HepG2 (cell line): ENCODE results near the gene HOXD12. TPM values are rescaled to one million over a fixed set of nuclear protein-coding genes. Genes with fewer than 3 reads are reported as not detected.
A peak's percentile ranks its signal among the peaks of the same experiment; 100 is the strongest.

Experiments
- ATAC-seq: fragments of 200-7000 bp; cut with Tn5 transposase; 3 replicates; pipeline ENCODE4 v1.9.1; 2020; ENCODE audit warnings: mild to moderate bottlenecking, moderate library complexity
- BruUV-seq: library from RNA; stranded (reverse); fragments of 400-500 nt; replicated peaks from 2 replicates; lab custom pipeline; 2021; lab: Mats Ljungman, UMichigan
- CTCF ChIA-PET: fragments of 300-600 bp; formaldehyde crosslinking; extraction: SDS; loops from one replicate; lab custom pipeline; 2021; ENCODE audit warnings: low total read pairs, inconsistent platforms, low intra/inter-chr PET ratio; lab: Yijun Ruan, JAX
- POLR2A ChIA-PET: fragments of 350-600 bp; sonication (Branson Sonifier 250); formaldehyde crosslinking; loops from one replicate; lab custom pipeline; 2020; ENCODE audit warnings: antibody characterized with exemption, inconsistent platforms; lab: Yijun Ruan, JAX
- DNase-seq: peaks from one replicate; pipeline ENCODE4 v3.0.0-alpha.2; 2015; ENCODE audit warnings: low spot score
- FAIRE-seq: peaks from 3 replicates; lab custom pipeline; 2011; peaks lifted over from hg19 to GRCh38; lab: Jason Lieb, UNC
- H2AFZ ChIP-seq: one replicate; pipeline ENCODE4 v1.6.1; 2011; ENCODE audit warnings: low read length, inconsistent platforms
- H3K27ac ChIP-seq: fragments of 300-600 bp; 3 replicates; pipeline ENCODE4 v1.8.0; 2011; ENCODE audit warnings: mixed run types, mild to moderate bottlenecking, mixed read lengths, low read length, inconsistent platforms; ENCODE audit not compliant: insufficient read depth; ENCODE audit errors: extremely low read length
- H3K27me3 ChIP-seq, 2 experiments: fragments of 200-600 bp in 1 of 2; 2 replicates in 1 of 2; 3 replicates in 1 of 2; pipeline versions ENCODE4 v1.6.0 to v1.8.0; 2011; ENCODE audit warnings: low read length in 2 of 2, mild to moderate bottlenecking in 2 of 2, moderate library complexity in 2 of 2, inconsistent platforms in 1 of 2; ENCODE audit not compliant: insufficient read depth in 2 of 2, control insufficient read depth in 1 of 2
- H3K36me3 ChIP-seq, 2 experiments: fragments of 200-600 bp in 1 of 2; replicated peaks in 1 of 2; 2 replicates in 1 of 2; 3 replicates in 1 of 2; pipeline versions ENCODE4 v1.5.1 to v1.8.0; 2011; ENCODE audit warnings: low read length in 2 of 2, inconsistent platforms in 1 of 2; ENCODE audit not compliant: insufficient read depth in 2 of 2, control insufficient read depth in 1 of 2
- H3K4me1 ChIP-seq: 2 replicates; pipeline ENCODE4 v1.5.1; 2012; ENCODE audit warnings: low read length, inconsistent platforms; ENCODE audit not compliant: insufficient read depth
- H3K4me2 ChIP-seq: 2 replicates; pipeline ENCODE4 v1.6.0; 2011; ENCODE audit warnings: low read depth, low read length, inconsistent platforms
- H3K4me3 ChIP-seq, 3 experiments: fragments of 200-600 bp in 1 of 3; sonication (generic), shearing (Covaris generic) in 1 of 3; replicated peaks in 1 of 3; 2 replicates each; pipeline ENCODE4 v1.5.1; 2011 to 2016; ENCODE audit warnings: low read length in 3 of 3, inconsistent platforms in 2 of 3, low read depth in 2 of 3, mild to moderate bottlenecking in 2 of 3, control low read depth in 1 of 3, mixed read lengths in 1 of 3; ENCODE audit not compliant: insufficient read depth in 1 of 3
- H3K79me2 ChIP-seq: one replicate; pipeline ENCODE4 v1.6.1; 2011; ENCODE audit warnings: low read length, inconsistent platforms; ENCODE audit not compliant: insufficient read depth
- H3K9ac ChIP-seq: 2 replicates; pipeline ENCODE4 v1.6.0; 2011; ENCODE audit warnings: mild to moderate bottlenecking, low read depth, low read length, inconsistent platforms; ENCODE audit not compliant: insufficient read depth
- H3K9me3 ChIP-seq: 2 replicates; pipeline ENCODE4 v1.5.1; 2012; ENCODE audit warnings: mild to moderate bottlenecking, low read length
- H4K20me1 ChIP-seq: 2 replicates; pipeline ENCODE4 v1.6.0; 2011; ENCODE audit warnings: inconsistent platforms, mild to moderate bottlenecking, low read length, moderate library complexity; ENCODE audit not compliant: insufficient read depth
- HNRNPLL ChIP-seq: fragments of 200-400 bp; formaldehyde crosslinking; IDR thresholded peaks from 2 replicates; pipeline ENCODE4 v1.6.1; 2017; ENCODE audit warnings: mild to moderate bottlenecking, low read depth, low read length; ENCODE audit not compliant: poor library complexity, severe bottlenecking
- PRPF4 ChIP-seq: fragments of 200-400 bp; formaldehyde crosslinking; IDR thresholded peaks from 2 replicates; pipeline ENCODE4 v1.6.1; 2016; ENCODE audit warnings: low read length, low read depth; ENCODE audit not compliant: poor library complexity, severe bottlenecking
- RAD21 ChIP-seq: fragments of 450-650 bp; formaldehyde crosslinking; IDR thresholded peaks from 2 replicates; pipeline ENCODE4 v1.5.0; 2020; ENCODE audit warnings: mild to moderate bottlenecking
- SALL2 ChIP-seq: sonication (generic); formaldehyde crosslinking; IDR thresholded peaks from 2 replicates; pipeline ENCODE4 v1.8.1; 2023; ENCODE audit warnings: mild to moderate bottlenecking, missing genetic modification reagents, inconsistent platforms
- STAG1 ChIP-seq: sonication (generic); formaldehyde crosslinking; IDR thresholded peaks from 2 replicates; pipeline ENCODE4 v1.4.0; 2020; ENCODE audit warnings: missing genetic modification reagents
- ZNF777 ChIP-seq: sonication (generic); formaldehyde crosslinking; IDR thresholded peaks from 2 replicates; pipeline ENCODE4 v1.4.0; 2020; ENCODE audit warnings: missing genetic modification reagents
- WGBS: methylation state at CpG from one replicate; pipeline ENCODE4 v1.1.6; 2017; ENCODE audit warnings: low lambda C conversion rate; 5-methylcytosine and 5-hydroxymethylcytosine counted together
- in situ Hi-C: cut with HindIII; loops from 2 replicates; pipeline ENCODE4 v1.10.0; 2017; ENCODE audit warnings: low pct_unique_long_range_greater_than_20kb; ENCODE audit not compliant: extremely low pct_ligation_motif_present
- intact Hi-C: fragments of 100-400 bp; cut with micrococcal nuclease; formaldehyde crosslinking; loops from one replicate; pipeline ENCODE4 v1.10.0; 2022; ENCODE audit not compliant: unreplicated experiment
- polyA plus RNA-seq, 8 experiments: library from polyadenylated mRNA; depleted of rRNA in 3 of 8; stranded (reverse) in 7 of 8; unstranded in 1 of 8; fragments of >200 nt; fragmentation: Illumina TruSeq in 4 of 8; extraction: Trizol in 4 of 8; gene quantifications; 2 replicates each; pipeline versions ENCODE4 v1.2.1 to v1.2.3, GENCODE V29; 2011 to 2016; ENCODE audit warnings: low read depth in 4 of 8, missing spikeins in 1 of 8, mixed read lengths in 1 of 8; ENCODE audit not compliant: insufficient read depth in 1 of 8
- total RNA-seq, 5 experiments: library from RNA; depleted of rRNA; stranded (reverse); fragments of >200 nt; fragmentation: Illumina TruSeq; extraction: Trizol; gene quantifications; 2 replicates each; pipeline ENCODE4 v1.2.3, GENCODE V29; 2016; ENCODE audit warnings: low read depth in 1 of 5
- TF ChIP-seq, protein P1 (sequence below): sonication (generic); formaldehyde crosslinking; IDR thresholded peaks from 2 replicates; pipeline ENCODE4 v1.5.0; 2020; ENCODE audit warnings: mild to moderate bottlenecking, missing genetic modification reagents, moderate library complexity
- TF ChIP-seq, protein P2 (sequence below): sonication (generic); formaldehyde crosslinking; IDR thresholded peaks from 2 replicates; pipeline ENCODE4 v1.4.0; 2020; ENCODE audit warnings: missing genetic modification reagents
- TF ChIP-seq, protein P3 (sequence below): sonication (generic); formaldehyde crosslinking; IDR thresholded peaks from 2 replicates; pipeline ENCODE4 v1.4.0; 2020; ENCODE audit warnings: mild to moderate bottlenecking, missing genetic modification reagents, borderline replicate concordance

Gene HOXD12
- total and polyA plus RNA-seq, 2 of the 13 experiments (the other 11 are each of a cell fraction or from before 2014, with no cell fraction given): not detected

DNA sequence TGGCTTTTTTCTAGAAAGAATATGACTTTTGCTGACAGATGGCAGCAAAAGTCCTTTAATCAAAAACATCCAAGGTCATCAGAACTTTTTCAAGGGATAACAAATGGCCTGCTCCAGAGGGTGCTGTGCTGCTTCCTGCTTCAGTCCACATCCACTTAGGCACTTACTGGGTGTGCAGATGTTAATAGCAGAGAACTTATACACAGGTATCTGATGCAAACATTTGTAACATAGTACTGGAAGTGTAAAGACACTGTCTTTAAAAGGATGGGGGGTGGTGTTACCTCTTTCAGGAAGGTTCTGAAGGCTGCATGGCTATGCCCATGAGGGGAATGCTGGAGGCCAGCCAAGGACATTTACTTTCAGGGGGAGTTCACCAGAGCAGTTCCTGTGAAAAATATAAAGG lies 35.4 kb downstream of the HOXD12 start:
- no peak overlapping the region for H3K27ac ChIP-seq
- no peaks in the 10 kb centered on the region for H4K20me1 ChIP-seq
- H3K4me2 ChIP-seq: no peak overlapping the region
- H3K4me1 ChIP-seq: 0 out of 2 replicates have a peak, but pooled peaks cover 4% of the 10 kb centered on the region
- no peak overlapping the region for H3K9ac ChIP-seq
- ChIA-PET POLR2A (no interaction called here), CTCF (no interaction called here)
- no peaks in the 10 kb centered on the region for H3K36me3 ChIP-seq
- H3K27me3 ChIP-seq: peaks cover 9 to 90% of the 10 kb centered on the region in 2 experiments; a peak in 4 of 5 replicates
- intact Hi-C loops (no loop called here), in situ Hi-C loops (no loop called here)
- TF ChIP-seq, protein P1, sequence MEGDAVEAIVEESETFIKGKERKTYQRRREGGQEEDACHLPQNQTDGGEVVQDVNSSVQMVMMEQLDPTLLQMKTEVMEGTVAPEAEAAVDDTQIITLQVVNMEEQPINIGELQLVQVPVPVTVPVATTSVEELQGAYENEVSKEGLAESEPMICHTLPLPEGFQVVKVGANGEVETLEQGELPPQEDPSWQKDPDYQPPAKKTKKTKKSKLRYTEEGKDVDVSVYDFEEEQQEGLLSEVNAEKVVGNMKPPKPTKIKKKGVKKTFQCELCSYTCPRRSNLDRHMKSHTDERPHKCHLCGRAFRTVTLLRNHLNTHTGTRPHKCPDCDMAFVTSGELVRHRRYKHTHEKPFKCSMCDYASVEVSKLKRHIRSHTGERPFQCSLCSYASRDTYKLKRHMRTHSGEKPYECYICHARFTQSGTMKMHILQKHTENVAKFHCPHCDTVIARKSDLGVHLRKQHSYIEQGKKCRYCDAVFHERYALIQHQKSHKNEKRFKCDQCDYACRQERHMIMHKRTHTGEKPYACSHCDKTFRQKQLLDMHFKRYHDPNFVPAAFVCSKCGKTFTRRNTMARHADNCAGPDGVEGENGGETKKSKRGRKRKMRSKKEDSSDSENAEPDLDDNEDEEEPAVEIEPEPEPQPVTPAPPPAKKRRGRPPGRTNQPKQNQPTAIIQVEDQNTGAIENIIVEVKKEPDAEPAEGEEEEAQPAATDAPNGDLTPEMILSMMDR: peak; percentile 31; the same call in 1 of the 2 replicates
- TF ChIP-seq RAD21 (CRISPR knock-in tag): peak; percentile 16; the same call in 1 of the 2 replicates
- TF ChIP-seq SALL2 (CRISPR knock-in tag): no peak
- peak; percentile 66 for TF ChIP-seq STAG1
- H3K4me3 ChIP-seq: no peak overlapping the region
- DNase-seq: peak; percentile 23
- no peaks in the 10 kb centered on the region for H3K9me3 ChIP-seq
- peak; percentile 45 for ATAC-seq
- no peak overlapping the region for H2AFZ ChIP-seq
- H3K79me2 ChIP-seq: no peaks in the 10 kb centered on the region
- no TSS peak for BruUV-seq
- FAIRE-seq: no peak

DNA sequence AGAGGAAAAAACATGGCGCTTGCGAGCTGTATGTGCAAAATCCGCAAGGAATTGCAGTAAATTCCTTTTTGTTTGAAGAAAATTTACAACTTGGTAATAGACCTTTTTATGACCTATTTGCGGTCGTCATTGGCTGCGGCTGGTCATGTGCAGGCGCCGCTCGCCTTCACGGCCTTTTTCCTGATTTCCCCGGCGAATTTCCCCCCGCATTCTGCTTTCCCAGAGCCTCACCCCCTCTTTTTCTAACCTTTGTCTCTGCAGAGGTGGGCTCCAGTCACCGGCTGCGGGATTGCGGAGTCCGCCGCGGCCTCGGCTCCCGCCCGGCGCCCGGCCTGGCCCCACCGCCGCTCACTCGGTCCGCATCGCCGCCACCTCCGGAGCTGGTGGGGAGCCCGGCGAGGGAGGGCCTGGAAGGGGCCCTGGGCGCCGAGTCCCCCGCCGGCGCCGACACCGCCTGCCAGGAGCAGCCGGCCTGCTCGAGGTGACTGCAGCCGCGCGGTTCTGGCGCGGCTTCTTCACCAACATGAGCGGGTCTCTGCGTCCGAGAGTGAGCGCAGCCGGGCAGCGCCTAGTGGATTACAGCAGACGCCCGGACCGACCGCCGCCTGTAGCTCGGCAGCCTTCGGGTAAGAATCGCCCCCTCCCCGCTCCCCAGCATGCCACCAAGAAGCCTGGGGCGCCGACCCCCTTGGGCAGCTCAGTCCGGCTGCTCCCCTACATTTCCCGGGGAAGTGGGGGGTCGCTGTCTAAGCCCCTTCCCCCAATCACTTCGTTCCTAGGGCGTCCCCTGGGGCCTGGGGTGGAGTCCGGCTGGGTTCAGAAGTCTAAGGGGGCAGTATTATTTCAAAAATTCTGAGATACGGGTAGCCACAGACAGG lies 37.0 kb downstream of the HOXD12 start:
- no peaks in the 10 kb centered on the region for H4K20me1 ChIP-seq
- H3K4me2 ChIP-seq: 0 out of 2 replicates have a peak overlapping the region, but pooled peaks have one; percentile 4
- peaks cover 9 to 89% of the 10 kb centered on the region in 2 experiments; a peak in 4 of 5 replicates for H3K27me3 ChIP-seq
- peak; percentile 19 for ATAC-seq
- BruUV-seq: no TSS peak
- H3K4me1 ChIP-seq: peaks cover 11% of the 10 kb centered on the region
- 34% methylated on average over 37 of the region's 71 CpGs for WGBS
- no peaks in the 10 kb centered on the region for H3K9me3 ChIP-seq
- H3K27ac ChIP-seq: no peak overlapping the region
- CTCF ChIA-PET: no interaction called here
- POLR2A ChIA-PET: no interaction called here
- in situ Hi-C loops: no loop called here
- TF ChIP-seq HNRNPLL (peak; percentile 39), ZNF777 (CRISPR knock-in tag) (0 out of 2 replicates have a peak, but pooled peaks have one; percentile 25), PRPF4 (no peak)
- TF ChIP-seq, protein P2, sequence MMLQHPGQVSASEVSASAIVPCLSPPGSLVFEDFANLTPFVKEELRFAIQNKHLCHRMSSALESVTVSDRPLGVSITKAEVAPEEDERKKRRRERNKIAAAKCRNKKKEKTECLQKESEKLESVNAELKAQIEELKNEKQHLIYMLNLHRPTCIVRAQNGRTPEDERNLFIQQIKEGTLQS: no peak
- TF ChIP-seq, protein P3, sequence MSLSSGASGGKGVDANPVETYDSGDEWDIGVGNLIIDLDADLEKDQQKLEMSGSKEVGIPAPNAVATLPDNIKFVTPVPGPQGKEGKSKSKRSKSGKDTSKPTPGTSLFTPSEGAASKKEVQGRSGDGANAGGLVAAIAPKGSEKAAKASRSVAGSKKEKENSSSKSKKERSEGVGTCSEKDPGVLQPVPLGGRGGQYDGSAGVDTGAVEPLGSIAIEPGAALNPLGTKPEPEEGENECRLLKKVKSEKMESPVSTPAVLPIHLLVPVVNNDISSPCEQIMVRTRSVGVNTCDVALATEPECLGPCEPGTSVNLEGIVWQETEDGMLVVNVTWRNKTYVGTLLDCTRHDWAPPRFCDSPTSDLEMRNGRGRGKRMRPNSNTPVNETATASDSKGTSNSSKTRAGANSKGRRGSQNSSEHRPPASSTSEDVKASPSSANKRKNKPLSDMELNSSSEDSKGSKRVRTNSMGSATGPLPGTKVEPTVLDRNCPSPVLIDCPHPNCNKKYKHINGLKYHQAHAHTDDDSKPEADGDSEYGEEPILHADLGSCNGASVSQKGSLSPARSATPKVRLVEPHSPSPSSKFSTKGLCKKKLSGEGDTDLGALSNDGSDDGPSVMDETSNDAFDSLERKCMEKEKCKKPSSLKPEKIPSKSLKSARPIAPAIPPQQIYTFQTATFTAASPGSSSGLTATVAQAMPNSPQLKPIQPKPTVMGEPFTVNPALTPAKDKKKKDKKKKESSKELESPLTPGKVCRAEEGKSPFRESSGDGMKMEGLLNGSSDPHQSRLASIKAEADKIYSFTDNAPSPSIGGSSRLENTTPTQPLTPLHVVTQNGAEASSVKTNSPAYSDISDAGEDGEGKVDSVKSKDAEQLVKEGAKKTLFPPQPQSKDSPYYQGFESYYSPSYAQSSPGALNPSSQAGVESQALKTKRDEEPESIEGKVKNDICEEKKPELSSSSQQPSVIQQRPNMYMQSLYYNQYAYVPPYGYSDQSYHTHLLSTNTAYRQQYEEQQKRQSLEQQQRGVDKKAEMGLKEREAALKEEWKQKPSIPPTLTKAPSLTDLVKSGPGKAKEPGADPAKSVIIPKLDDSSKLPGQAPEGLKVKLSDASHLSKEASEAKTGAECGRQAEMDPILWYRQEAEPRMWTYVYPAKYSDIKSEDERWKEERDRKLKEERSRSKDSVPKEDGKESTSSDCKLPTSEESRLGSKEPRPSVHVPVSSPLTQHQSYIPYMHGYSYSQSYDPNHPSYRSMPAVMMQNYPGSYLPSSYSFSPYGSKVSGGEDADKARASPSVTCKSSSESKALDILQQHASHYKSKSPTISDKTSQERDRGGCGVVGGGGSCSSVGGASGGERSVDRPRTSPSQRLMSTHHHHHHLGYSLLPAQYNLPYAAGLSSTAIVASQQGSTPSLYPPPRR: no peak
- no peak overlapping the region for H3K9ac ChIP-seq
- no peak for DNase-seq
- H2AFZ ChIP-seq: no peak overlapping the region
- no peaks in the 10 kb centered on the region for H3K36me3 ChIP-seq
- intact Hi-C loops: no loop called here
- no peaks in the 10 kb centered on the region for H3K79me2 ChIP-seq
- no peak for FAIRE-seq
- no peak overlapping the region; a peak in 1 of 6 replicates for H3K4me3 ChIP-seq
